K562 (cell line): Measurements from ENCODE around the gene NME7. TPM values are rescaled to one million over a fixed set of nuclear protein-coding genes. Genes with fewer than 3 reads are reported as not detected.

Experiments
- ATAC-seq: fragments of 200-7000 bp; cut with Tn5 transposase; 3 replicates; pipeline ENCODE4 v1.9.1; 2020; ENCODE audit warnings: moderate library complexity
- BruUV-seq: library from RNA; stranded (reverse); fragments of 400-500 nt; replicated peaks from 2 replicates; lab custom pipeline; 2021; lab: Mats Ljungman, UMichigan
- CTCF ChIA-PET: fragments of 300-600 bp; formaldehyde crosslinking; extraction: SDS; loops from one replicate; lab custom pipeline; 2021; ENCODE audit warnings: low intra/inter-chr PET ratio; lab: Yijun Ruan, JAX
- POLR2A ChIA-PET: fragments of 300-600, 350-650 bp; sonication (Branson Sonifier 250); formaldehyde crosslinking; extraction: SDS; loops from one replicate; lab custom pipeline; 2021; ENCODE audit warnings: antibody characterized with exemption, inconsistent platforms; lab: Yijun Ruan, JAX
- DNase-seq, 4 experiments: peaks; one replicate each; pipeline versions ENCODE4 v3.0.0 to v3.0.0-alpha.2; 2011 to 2018; ENCODE audit warnings: low spot score in 3 of 4, mixed read lengths in 3 of 4; ENCODE audit errors: extremely low read depth in 1 of 4
- FAIRE-seq: peaks from 2 replicates; lab custom pipeline; 2011; peaks lifted over from hg19 to GRCh38; lab: Jason Lieb, UNC
- H2AFZ ChIP-seq: 2 replicates; pipeline ENCODE4 v1.6.0; 2011; ENCODE audit warnings: low read depth, low read length, control low read depth, inconsistent platforms
- H3K27ac ChIP-seq: fragments of 200-600 bp; 3 replicates; pipeline ENCODE4 v1.8.0; 2011; ENCODE audit warnings: low read depth, mild to moderate bottlenecking, control low read depth, inconsistent platforms, low read length, moderate library complexity, mixed read lengths; ENCODE audit errors: extremely low read depth
- H3K27me3 ChIP-seq, 2 experiments: fragments of 300-600 bp in 1 of 2; 2 replicates in 1 of 2; 3 replicates in 1 of 2; pipeline versions ENCODE4 v1.6.0 to v1.8.0; 2011; ENCODE audit warnings: inconsistent platforms in 2 of 2, low read length in 2 of 2, mild to moderate bottlenecking in 1 of 2, mixed read lengths in 1 of 2, moderate library complexity in 1 of 2; ENCODE audit not compliant: control insufficient read depth in 2 of 2, insufficient read depth in 2 of 2
- H3K36me3 ChIP-seq: fragments of 300-600 bp; 3 replicates; pipeline ENCODE4 v1.8.0; 2011; ENCODE audit warnings: mild to moderate bottlenecking, low read length, inconsistent platforms; ENCODE audit not compliant: control insufficient read depth, insufficient read depth
- H3K4me1 ChIP-seq, 2 experiments: fragments of 200-600 bp in 1 of 2; replicated peaks in 1 of 2; 2 replicates in 1 of 2; 3 replicates in 1 of 2; pipeline versions ENCODE4 v1.5.1 to v1.8.0; 2011; ENCODE audit warnings: inconsistent platforms in 2 of 2, low read length in 2 of 2, mild to moderate bottlenecking in 1 of 2, mixed read lengths in 1 of 2, moderate library complexity in 1 of 2; ENCODE audit not compliant: control insufficient read depth in 2 of 2, insufficient read depth in 2 of 2
- H3K4me2 ChIP-seq: 2 replicates; pipeline ENCODE4 v1.6.1; 2011; ENCODE audit warnings: low read length, control low read depth, inconsistent platforms, mixed read lengths; ENCODE audit not compliant: insufficient read depth
- H3K4me3 ChIP-seq: fragments of 200-600 bp; sonication (generic), shearing (Covaris generic); 2 replicates; pipeline ENCODE4 v1.5.1; 2016; ENCODE audit warnings: control low read depth, inconsistent platforms
- H3K79me2 ChIP-seq: fragments of 200-600 bp; 3 replicates; pipeline ENCODE4 v1.8.0; 2011; ENCODE audit warnings: low read length, inconsistent platforms; ENCODE audit not compliant: control insufficient read depth, insufficient read depth
- H3K9ac ChIP-seq, 2 experiments: 2 replicates each; pipeline versions ENCODE4 v1.6.0 to v1.6.1; 2011; ENCODE audit warnings: low read depth in 2 of 2, low read length in 2 of 2, control low read depth in 1 of 2, inconsistent platforms in 1 of 2, mild to moderate bottlenecking in 1 of 2, mixed read lengths in 1 of 2; ENCODE audit not compliant: insufficient read depth in 1 of 2
- H3K9me1 ChIP-seq: one replicate; pipeline ENCODE4 v1.6.0; 2011; ENCODE audit warnings: inconsistent platforms, mild to moderate bottlenecking, low read length, moderate library complexity; ENCODE audit not compliant: control insufficient read depth, insufficient read depth
- H3K9me3 ChIP-seq: replicated peaks from 2 replicates; pipeline ENCODE4 v1.5.1; 2011; ENCODE audit warnings: low read depth, low read length, inconsistent platforms; ENCODE audit not compliant: control insufficient read depth, insufficient read depth
- H4K20me1 ChIP-seq: replicated peaks from 2 replicates; pipeline ENCODE4 v1.6.1; 2011; ENCODE audit warnings: low read length, inconsistent platforms, mixed read lengths; ENCODE audit not compliant: control insufficient read depth, insufficient read depth
- AFF1 ChIP-seq, 2 experiments: fragments of 450-650 bp; IDR thresholded peaks; 2 replicates each; pipeline ENCODE4 v1.6.1; 2018; ENCODE audit warnings: mild to moderate bottlenecking in 2 of 2, low read depth in 1 of 2; ENCODE audit not compliant: partially characterized antibody in 2 of 2
- ARHGAP35 ChIP-seq: fragments of 450-650 bp; IDR thresholded peaks from 2 replicates; pipeline ENCODE4 v1.6.1; 2018; ENCODE audit not compliant: partially characterized antibody
- CBFB ChIP-seq: sonication (generic); formaldehyde crosslinking; IDR thresholded peaks from 2 replicates; pipeline ENCODE4 v1.4.0; 2020; ENCODE audit warnings: mild to moderate bottlenecking, missing genetic modification reagents
- E2F6 ChIP-seq, 2 experiments: IDR thresholded peaks; 2 replicates each; pipeline ENCODE4 v1.6.1; 2011; ENCODE audit warnings: borderline replicate concordance in 1 of 2, control low read depth in 1 of 2, low read depth in 1 of 2, low read length in 1 of 2, mild to moderate bottlenecking in 1 of 2, mixed read lengths in 1 of 2, moderate library complexity in 1 of 2; ENCODE audit not compliant: insufficient read depth in 1 of 2, insufficient read length in 1 of 2, poor library complexity in 1 of 2, severe bottlenecking in 1 of 2; ENCODE audit errors: extremely low read depth in 1 of 2
- EP400 ChIP-seq: fragments of 450-650 bp; IDR thresholded peaks from 2 replicates; pipeline ENCODE4 v1.6.1; 2017; ENCODE audit warnings: antibody characterized with exemption, mild to moderate bottlenecking, moderate library complexity
- EZH2 ChIP-seq: IDR thresholded peaks from 2 replicates; pipeline ENCODE4 v1.6.1; 2012; ENCODE audit warnings: low read depth, mild to moderate bottlenecking, inconsistent platforms, low read length, borderline replicate concordance
- IRF2 ChIP-seq: sonication (generic); formaldehyde crosslinking; IDR thresholded peaks from 2 replicates; pipeline ENCODE4 v1.8.1; 2022; ENCODE audit warnings: mild to moderate bottlenecking, missing genetic modification reagents
- KAT7 ChIP-seq: sonication (generic); formaldehyde crosslinking; IDR thresholded peaks from 2 replicates; pipeline ENCODE4 v1.8.0; 2022; ENCODE audit warnings: missing genetic modification reagents, mild to moderate bottlenecking, borderline replicate concordance
- POLR2A ChIP-seq: fragments of 450-650 bp; conservative IDR thresholded peaks from 2 replicates; pipeline ENCODE4 v1.6.1; 2016
- THRA ChIP-seq: fragments of 450-650 bp; IDR thresholded peaks from 2 replicates; pipeline ENCODE4 v1.6.1; 2017; ENCODE audit warnings: mild to moderate bottlenecking, moderate library complexity
- TSC22D4 ChIP-seq: fragments of 450-650 bp; IDR thresholded peaks from 2 replicates; pipeline ENCODE4 v1.6.1; 2016; ENCODE audit warnings: missing genetic modification characterization, missing biosample characterization, control low read depth
- ZNF134 ChIP-seq: fragments of 250-450 bp; sonication (Bioruptor Pico); conservative IDR thresholded peaks from 2 replicates; pipeline ENCODE4 v1.4.0; 2020
- ZNF561 ChIP-seq: fragments of 450-650 bp; formaldehyde crosslinking; conservative IDR thresholded peaks from 2 replicates; pipeline ENCODE4 v1.4.0; 2020; ENCODE audit warnings: mild to moderate bottlenecking, moderate library complexity
- WGBS: fragments of 100-300 bp; shearing (Covaris generic); methylation state at CpG from one replicate; pipeline ENCODE4 v1.1.6; 2016; ENCODE audit warnings: low coverage, mixed read lengths; ENCODE audit not compliant: insufficient coverage; ENCODE audit errors: missing lambda C conversion rate; 5-methylcytosine and 5-hydroxymethylcytosine counted together
- in situ Hi-C: fragments of 300-500 bp; cut with MboI; formaldehyde crosslinking; loops from 4 replicates; pipeline ENCODE4 v1.15.0; 2018; ENCODE audit warnings: inconsistent platforms, mixed read lengths
- intact Hi-C: fragments of 100-400 bp; cut with micrococcal nuclease; formaldehyde crosslinking; loops from 2 replicates; pipeline ENCODE4 v1.14.2; 2022
- polyA plus RNA-seq, 8 experiments: library from polyadenylated mRNA; depleted of rRNA in 4 of 8; stranded (reverse) in 5 of 8; unstranded in 3 of 8; fragments of >200 nt; fragmentation: Nextera tagmentation in 2 of 8; fragmentation: Illumina TruSeq in 1 of 8; extraction: Ambion mirVana in 2 of 8; extraction: Trizol in 1 of 8; gene quantifications; 2 replicates each; pipeline versions ENCODE4 v1.2.1 to v1.2.3, GENCODE V29; 2011 to 2014; ENCODE audit warnings: inconsistent platforms in 1 of 8, missing spikeins in 1 of 8
- total RNA-seq, 7 experiments: library from RNA; depleted of rRNA in 6 of 7; stranded (reverse); fragments of >200 nt in 6 of 7; fragmentation: Illumina TruSeq in 2 of 7; extraction: Trizol in 2 of 7; gene quantifications; 2 replicates each; pipeline versions ENCODE4 v1.2.1 to v1.2.3, GENCODE V29; 2011 to 2021; ENCODE audit warnings: low replicate concordance in 1 of 7
- TF ChIP-seq, protein P1 (sequence below): fragments of 450-650 bp; IDR thresholded peaks from 2 replicates; pipeline ENCODE4 v1.6.1; 2016

Gene NME7
- total and polyA plus RNA-seq, 9 of the 15 experiments (the other 6 are each of a cell fraction or from before 2014, with no cell fraction given) = 7.9 to 43.2 (median 23.9) TPM

- ChIA-PET POLR2A (interaction anchor here (2.2 kb wide), 1 partner anchor 14 kb away, joined by 7 read pairs; no protein-coding TSS in a partner anchor), CTCF (no interaction called here)
- DNase-seq (no peak), FAIRE-seq (no peak), ATAC-seq (peak; percentile 42; the same call in 2 of the 3 replicates)
- H2AFZ ChIP-seq = no peak overlapping the region
- in situ Hi-C loops (no loop called here), intact Hi-C loops (no loop called here)
- no peak overlapping the region for H3K4me2 ChIP-seq
- peaks cover 0 to 29% of the 10 kb centered on the region in 2 experiments; a peak in 3 of 5 replicates for H3K4me1 ChIP-seq
- H3K9ac ChIP-seq = no peak overlapping the region
- H3K36me3 ChIP-seq = no peaks in the 10 kb centered on the region
- no TSS peak for BruUV-seq
- 0 out of 3 replicates have a peak overlapping the region, but pooled peaks have one; percentile 6 for H3K27ac ChIP-seq
- no peaks in the 10 kb centered on the region for H3K9me1 ChIP-seq
- 55% methylated on average over 1 of the region's 1 CpG for WGBS
- H3K9me3 ChIP-seq = peaks cover 6% of the 10 kb centered on the region; the same call in 1 of the 2 replicates
- H3K27me3 ChIP-seq = no peaks in the 10 kb centered on the region
- H3K4me3 ChIP-seq = no peak overlapping the region
- no peaks in the 10 kb centered on the region; the same call in 2 of the 3 replicates for H3K79me2 ChIP-seq
- no peaks in the 10 kb centered on the region for H4K20me1 ChIP-seq
- TF ChIP-seq ARHGAP35 (no peak), IRF2 (CRISPR knock-in tag) (no peak), THRA (no peak), ZNF561 (CRISPR knock-in tag) (no peak), EZH2 (no peak), TSC22D4 (tag) (no peak), POLR2A (no peak), KAT7 (CRISPR knock-in tag) (no peak), ZNF134 (CRISPR knock-in tag) (no peak), AFF1 (IDR thresholded peaks at IDR 0.05; ENCODE audit: low read depth in 1 of 2, partially characterized antibody in 2 of 2) (no peak), E2F6 (IDR thresholded peaks at IDR 0.05; ENCODE audit: borderline replicate concordance in 1 of 2, extremely low read depth in 1 of 2, insufficient read depth in 1 of 2, insufficient read length in 1 of 2, low read depth in 1 of 2, low read length in 1 of 2, poor library complexity in 1 of 2, severe bottlenecking in 1 of 2) (no peak), EP400 (no peak), CBFB (CRISPR knock-in tag) (no peak)
- TF ChIP-seq, protein P1, sequence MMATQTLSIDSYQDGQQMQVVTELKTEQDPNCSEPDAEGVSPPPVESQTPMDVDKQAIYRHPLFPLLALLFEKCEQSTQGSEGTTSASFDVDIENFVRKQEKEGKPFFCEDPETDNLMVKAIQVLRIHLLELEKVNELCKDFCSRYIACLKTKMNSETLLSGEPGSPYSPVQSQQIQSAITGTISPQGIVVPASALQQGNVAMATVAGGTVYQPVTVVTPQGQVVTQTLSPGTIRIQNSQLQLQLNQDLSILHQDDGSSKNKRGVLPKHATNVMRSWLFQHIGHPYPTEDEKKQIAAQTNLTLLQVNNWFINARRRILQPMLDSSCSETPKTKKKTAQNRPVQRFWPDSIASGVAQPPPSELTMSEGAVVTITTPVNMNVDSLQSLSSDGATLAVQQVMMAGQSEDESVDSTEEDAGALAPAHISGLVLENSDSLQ = no peak
These were observed 42.5 kb downstream of the NME7 start for GRCh38 chr1:169325117-169325516.
